ENCODE results near the gene ABI2. TPM values are rescaled to one million over a fixed set of nuclear protein-coding genes. Genes with fewer than 3 reads are reported as not detected.

The ABI2 gene
- total RNA-seq, 1 donor, result 58.3 TPM

DNA sequence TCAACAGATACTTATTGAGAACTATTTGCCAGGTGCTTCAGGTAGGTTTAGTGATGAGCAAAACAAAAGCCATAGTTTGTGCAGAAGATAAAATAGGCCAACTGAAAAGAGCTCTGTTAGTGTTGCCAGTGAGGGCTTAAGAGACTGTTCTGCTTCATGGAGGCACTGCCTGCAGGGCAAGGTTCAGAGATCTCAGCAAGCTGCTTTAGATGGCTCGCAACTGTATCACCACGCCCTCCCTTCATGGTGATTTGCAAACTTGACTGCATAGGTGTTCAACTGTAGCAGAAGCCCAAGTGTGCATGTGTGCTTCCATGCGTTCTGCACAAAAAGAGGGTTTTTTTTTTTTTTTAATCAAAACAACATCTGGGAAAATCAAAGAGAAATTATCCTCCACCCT, 122.4 kb downstream of the ABI2 start:
- TF ChIP-seq, protein P1, sequence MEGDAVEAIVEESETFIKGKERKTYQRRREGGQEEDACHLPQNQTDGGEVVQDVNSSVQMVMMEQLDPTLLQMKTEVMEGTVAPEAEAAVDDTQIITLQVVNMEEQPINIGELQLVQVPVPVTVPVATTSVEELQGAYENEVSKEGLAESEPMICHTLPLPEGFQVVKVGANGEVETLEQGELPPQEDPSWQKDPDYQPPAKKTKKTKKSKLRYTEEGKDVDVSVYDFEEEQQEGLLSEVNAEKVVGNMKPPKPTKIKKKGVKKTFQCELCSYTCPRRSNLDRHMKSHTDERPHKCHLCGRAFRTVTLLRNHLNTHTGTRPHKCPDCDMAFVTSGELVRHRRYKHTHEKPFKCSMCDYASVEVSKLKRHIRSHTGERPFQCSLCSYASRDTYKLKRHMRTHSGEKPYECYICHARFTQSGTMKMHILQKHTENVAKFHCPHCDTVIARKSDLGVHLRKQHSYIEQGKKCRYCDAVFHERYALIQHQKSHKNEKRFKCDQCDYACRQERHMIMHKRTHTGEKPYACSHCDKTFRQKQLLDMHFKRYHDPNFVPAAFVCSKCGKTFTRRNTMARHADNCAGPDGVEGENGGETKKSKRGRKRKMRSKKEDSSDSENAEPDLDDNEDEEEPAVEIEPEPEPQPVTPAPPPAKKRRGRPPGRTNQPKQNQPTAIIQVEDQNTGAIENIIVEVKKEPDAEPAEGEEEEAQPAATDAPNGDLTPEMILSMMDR (IDR thresholded peaks at IDR 0.05; ENCODE audit: insufficient read depth, low read depth, low read length), result no peak
- no peak overlapping the region for H3K4me3 ChIP-seq (ENCODE audit: low read depth, low read length)
- no peak for DNase-seq (ENCODE audit: low read depth)

DNA sequence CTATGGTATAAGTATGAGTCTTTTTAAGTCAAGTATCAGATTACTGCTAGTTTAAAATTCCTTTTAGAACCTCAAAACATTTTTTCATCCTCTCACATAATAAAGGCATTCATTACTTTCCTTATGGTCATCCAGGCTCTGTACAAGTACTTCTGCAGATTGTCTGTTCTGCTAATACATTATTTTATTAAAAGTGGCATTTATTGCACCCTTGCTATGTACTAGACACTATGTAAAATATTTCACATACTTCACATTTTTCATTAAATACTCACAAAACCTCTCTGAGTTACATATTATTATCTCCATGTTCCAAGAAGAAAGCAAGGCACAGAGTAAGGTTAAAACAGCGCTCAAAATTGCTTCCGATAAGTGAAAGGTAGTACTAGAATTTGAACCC, 122.8 kb downstream of the ABI2 start:
- peak; percentile 19 for DNase-seq (ENCODE audit: low read depth)

DNA sequence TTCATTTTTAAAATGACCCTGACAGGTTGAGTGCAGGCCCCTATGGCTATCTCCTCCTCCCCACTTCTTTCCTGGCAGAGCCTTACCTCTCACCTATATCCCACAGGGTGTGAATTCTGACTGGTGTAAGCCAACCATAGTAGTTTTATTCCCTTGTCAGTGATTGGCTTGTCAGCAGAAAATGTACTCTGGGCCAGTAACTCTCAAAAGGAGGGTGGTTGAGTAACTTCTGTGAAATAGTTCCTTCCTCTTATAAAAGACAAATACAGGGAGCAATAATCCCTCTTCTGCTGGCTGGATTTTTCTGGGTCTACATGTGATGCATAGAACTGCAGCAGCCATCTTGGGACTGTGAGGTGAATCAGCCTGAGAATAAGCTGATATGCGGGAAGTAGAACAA, 123.5 kb downstream of the ABI2 start:
- TF ChIP-seq, protein P1 (IDR thresholded peaks at IDR 0.05; ENCODE audit: insufficient read depth, low read depth, low read length), result no peak
- no peak overlapping the region for H3K4me3 ChIP-seq (ENCODE audit: low read depth, low read length)

More for the DNA sequence above, 122.8 kb downstream of the ABI2 start:
- no peak overlapping the region for H3K4me3 ChIP-seq (ENCODE audit: low read depth, low read length)
- TF ChIP-seq, protein P1 (IDR thresholded peaks at IDR 0.05; ENCODE audit: insufficient read depth, low read depth, low read length), result no peak

DNA sequence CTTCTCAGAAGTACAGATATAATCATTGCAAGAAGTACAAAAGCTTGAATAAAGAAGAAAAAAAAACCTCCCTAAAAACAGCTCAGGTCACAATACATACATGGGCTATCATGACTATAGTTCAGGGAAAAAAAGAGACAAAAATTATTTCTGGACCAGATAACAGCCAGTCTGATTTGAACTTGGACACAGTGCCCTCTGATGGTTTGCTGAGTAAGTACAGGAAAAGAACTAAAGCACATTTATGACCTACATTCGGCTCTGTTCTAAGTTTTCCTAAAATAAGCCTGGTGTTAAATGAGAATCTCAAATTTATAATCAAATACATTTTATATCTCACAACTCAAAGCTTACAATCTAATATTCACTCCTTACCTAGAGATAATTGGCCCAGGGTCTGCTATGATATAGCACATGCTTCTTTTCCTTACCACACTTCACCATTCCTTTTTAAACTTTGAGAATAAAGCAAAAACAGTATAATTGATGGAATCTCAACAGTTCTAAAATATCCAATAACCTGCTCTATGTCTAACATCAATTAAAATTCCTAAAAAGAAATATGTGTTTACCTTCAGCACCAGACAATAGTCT, 125.8 kb downstream of the ABI2 start:
- TF ChIP-seq, protein P1 (IDR thresholded peaks at IDR 0.05; ENCODE audit: insufficient read depth, low read depth, low read length), result peak; percentile 82
- DNase-seq (ENCODE audit: low read depth), result peak; percentile 70
- H3K4me3 ChIP-seq (ENCODE audit: low read depth, low read length), result no peak overlapping the region

More for the DNA sequence above, 123.5 kb downstream of the ABI2 start:
- DNase-seq (ENCODE audit: low read depth), result peak; percentile 44

DNA sequence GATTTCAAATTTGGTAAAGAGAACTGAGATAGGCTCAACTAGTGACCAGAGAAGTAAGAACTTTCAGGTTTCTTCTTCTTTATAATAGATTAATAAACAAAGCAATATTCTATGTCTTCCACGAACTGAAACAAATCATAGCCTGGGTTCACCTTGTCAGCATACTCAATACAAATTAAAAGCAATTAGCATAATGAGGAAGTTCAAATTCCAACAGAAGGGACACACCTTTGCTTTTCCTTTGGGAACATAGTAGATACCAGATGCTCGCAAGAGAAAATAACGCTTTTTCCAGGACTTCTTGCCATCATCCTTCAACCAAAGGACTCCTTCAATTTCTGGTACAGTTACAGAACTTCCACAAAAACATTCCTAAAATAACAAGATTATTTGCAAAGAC, 127.0 kb downstream of the ABI2 start:
- TF ChIP-seq, protein P1 (IDR thresholded peaks at IDR 0.05; ENCODE audit: insufficient read depth, low read depth, low read length), result no peak
- DNase-seq (ENCODE audit: low read depth), result no peak
- no peak overlapping the region for H3K4me3 ChIP-seq (ENCODE audit: low read depth, low read length)

DNA sequence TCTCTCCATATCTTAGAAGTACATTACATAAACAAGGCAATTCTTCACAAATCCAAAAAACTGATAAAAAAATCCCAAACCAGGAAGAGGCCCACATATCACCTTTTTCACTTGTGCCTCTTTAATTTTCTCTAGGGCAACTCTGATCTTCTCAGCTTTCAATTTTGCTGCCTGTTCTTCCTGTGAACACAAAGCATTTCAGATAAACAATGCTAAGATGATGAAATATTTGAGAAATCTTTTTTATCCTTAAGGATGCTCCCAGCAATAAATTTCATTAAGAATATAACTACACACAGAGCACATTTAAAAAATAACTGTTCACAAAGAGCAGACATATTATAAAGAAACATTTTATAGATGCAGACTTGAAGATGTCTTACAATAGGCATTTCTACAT, 133.6 kb downstream of the ABI2 start:
- TF ChIP-seq, protein P1 (IDR thresholded peaks at IDR 0.05; ENCODE audit: insufficient read depth, low read depth, low read length), result no peak
- DNase-seq (ENCODE audit: low read depth), result peak; percentile 21
- H3K4me3 ChIP-seq (ENCODE audit: low read depth, low read length), result no peak overlapping the region

DNA sequence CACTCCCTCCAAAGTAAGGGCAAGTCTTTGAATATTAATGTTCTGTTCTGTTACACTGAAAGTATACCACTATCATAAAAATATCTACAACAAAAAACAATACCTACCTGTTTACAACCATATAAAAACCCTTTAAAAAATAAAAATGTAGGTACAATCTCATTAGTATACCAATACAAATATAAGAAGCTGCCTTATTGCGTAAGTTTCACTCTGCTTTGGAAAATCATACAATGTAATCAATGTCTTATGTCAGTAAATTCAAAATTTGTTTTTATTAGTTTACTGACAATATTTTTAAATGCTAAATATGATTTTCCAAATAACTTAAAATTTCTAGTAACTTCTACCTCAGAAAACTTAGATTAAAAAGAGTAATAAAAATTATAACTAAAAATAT, 134.1 kb downstream of the ABI2 start:
- TF ChIP-seq, protein P1 (IDR thresholded peaks at IDR 0.05; ENCODE audit: insufficient read depth, low read depth, low read length), result no peak
- no peak for DNase-seq (ENCODE audit: low read depth)
- no peak overlapping the region for H3K4me3 ChIP-seq (ENCODE audit: low read depth, low read length)

Measured in fibroblast of villous mesenchyme (primary cell).